HEK293 (cell line): Measurements from ENCODE around the gene BCAS3.
"Not testable (repeated sequence)": the region's sequence is repeated elsewhere in the genome, so short reads cannot be mapped to it uniquely, and the experiment has no call there.

Experiments
- CTCF ChIA-PET: fragments of 350-600 bp; formaldehyde crosslinking; extraction: SDS; loops from one replicate; lab custom pipeline; 2021; ENCODE audit warnings: antibody characterized with exemption; lab: Yijun Ruan, JAX
- POLR2A ChIA-PET: fragments of 300-600 bp; formaldehyde crosslinking; extraction: SDS; loops from one replicate; lab custom pipeline; 2020; ENCODE audit warnings: antibody characterized with exemption, inconsistent platforms; lab: Yijun Ruan, JAX
- H3K27ac ChIP-seq: fragments of 200-500 bp; sonication (Bioruptor generic); 2 replicates; pipeline ENCODE4 v1.5.1; 2014; ENCODE audit warnings: low read depth, low read length, control low read depth, inconsistent platforms; ENCODE audit errors: extremely low read depth
- H3K36me3 ChIP-seq, 2 experiments: fragments of 200-500 bp in 1 of 2; sonication (Bioruptor generic) in 1 of 2; 1 replicate in 1 of 2; 2 replicates in 1 of 2; pipeline ENCODE4 v1.5.1; 2014 to 2017; ENCODE audit warnings: inconsistent platforms in 2 of 2, low read length in 2 of 2; ENCODE audit not compliant: control insufficient read depth in 2 of 2, insufficient read depth in 1 of 2
- H3K4me1 ChIP-seq: fragments of 200-500 bp; sonication (Bioruptor generic); 2 replicates; pipeline ENCODE4 v1.5.1; 2014; ENCODE audit warnings: mild to moderate bottlenecking, low read length, inconsistent platforms; ENCODE audit not compliant: control insufficient read depth, insufficient read depth
- H3K4me3 ChIP-seq: 2 replicates; pipeline ENCODE4 v1.5.1; 2011; ENCODE audit warnings: low read depth, mild to moderate bottlenecking, control low read depth, low read length, moderate library complexity
- H3K9me3 ChIP-seq: fragments of 200-500 bp; sonication (Bioruptor generic); 2 replicates; pipeline ENCODE4 v1.5.1; 2014; ENCODE audit warnings: low read depth, low read length, inconsistent platforms; ENCODE audit not compliant: control insufficient read depth, insufficient read depth
- ATF2 ChIP-seq: fragments of 450-650 bp; formaldehyde crosslinking; IDR thresholded peaks from 2 replicates; pipeline ENCODE4 v1.5.1; 2016; ENCODE audit warnings: missing biosample characterization, missing genetic modification characterization, low read depth
- PBX3 ChIP-seq: sonication (generic); formaldehyde crosslinking; IDR thresholded peaks from 2 replicates; pipeline ENCODE4 v1.8.1; 2022; ENCODE audit warnings: mild to moderate bottlenecking, moderate library complexity, missing genetic modification reagents
- SCRT2 ChIP-seq: fragments of 450-650 bp; formaldehyde crosslinking; IDR thresholded peaks from 2 replicates; pipeline ENCODE4 v1.5.1; 2016; ENCODE audit warnings: missing biosample characterization, missing genetic modification characterization
- SP7 ChIP-seq: fragments of 450-650 bp; formaldehyde crosslinking; IDR thresholded peaks from 2 replicates; pipeline ENCODE4 v1.5.1; 2016; ENCODE audit warnings: missing biosample characterization, missing genetic modification characterization
- ZBTB6 ChIP-seq: fragments of 450-650 bp; formaldehyde crosslinking; IDR thresholded peaks from 2 replicates; pipeline ENCODE4 v1.5.1; 2017; ENCODE audit warnings: missing biosample characterization, missing genetic modification characterization
- ZNF10 ChIP-seq: fragments of 450-650 bp; formaldehyde crosslinking; IDR thresholded peaks from 2 replicates; pipeline ENCODE4 v1.5.1; 2017; ENCODE audit warnings: missing biosample characterization, missing genetic modification characterization
- ZNF19 ChIP-seq: fragments of 450-650 bp; formaldehyde crosslinking; IDR thresholded peaks from 2 replicates; pipeline ENCODE4; 2016; ENCODE audit warnings: missing biosample characterization, missing genetic modification characterization, low read depth
- ZNF2 ChIP-seq: fragments of 450-650 bp; formaldehyde crosslinking; IDR thresholded peaks from 2 replicates; pipeline ENCODE4 v1.5.1; 2016; ENCODE audit warnings: missing biosample characterization, missing genetic modification characterization
- ZNF239 ChIP-seq: fragments of 450-650 bp; formaldehyde crosslinking; IDR thresholded peaks from 2 replicates; pipeline ENCODE4 v1.5.1; 2016; ENCODE audit warnings: missing biosample characterization, missing genetic modification characterization
- ZNF626 ChIP-seq: fragments of 450-650 bp; sonication (Bioruptor Pico); formaldehyde crosslinking; IDR thresholded peaks from 2 replicates; pipeline ENCODE4 v1.5.1; 2018; ENCODE audit warnings: missing biosample characterization, missing genetic modification characterization, inconsistent platforms
- ZNF654 ChIP-seq: fragments of 450-650 bp; formaldehyde crosslinking; IDR thresholded peaks from 2 replicates; pipeline ENCODE4 v1.5.1; 2016; ENCODE audit warnings: low read depth, missing biosample characterization, missing genetic modification characterization
- ZNF660 ChIP-seq: fragments of 450-650 bp; IDR thresholded peaks from 2 replicates; pipeline ENCODE4 v1.5.1; 2018; ENCODE audit warnings: missing biosample characterization, mild to moderate bottlenecking, missing genetic modification characterization
- TF ChIP-seq, protein P1 (sequence below): fragments of 450-650 bp; formaldehyde crosslinking; IDR thresholded peaks from 2 replicates; pipeline ENCODE4 v1.5.1; 2016; ENCODE audit warnings: missing biosample characterization, missing genetic modification characterization
- TF ChIP-seq, protein P2 (sequence below): fragments of 450-650 bp; formaldehyde crosslinking; IDR thresholded peaks from 2 replicates; pipeline ENCODE4 v1.5.1; 2016; ENCODE audit warnings: missing biosample characterization, missing genetic modification characterization

The BCAS3 gene

GRCh38 chr17:60971515-60972369 is 294.1 kb downstream of the BCAS3 start:
- H3K4me3 ChIP-seq, result no peak overlapping the region
- TF ChIP-seq PBX3 (no peak), ATF2 (tag by site-specific recombination) (no peak), ZNF2 (tag by site-specific recombination) (0 out of 2 replicates have a peak, but pooled peaks have one; percentile 52), ZNF19 (tag by site-specific recombination) (no peak), ZNF660 (0 out of 2 replicates have a peak, but pooled peaks have one; percentile 30), SP7 (tag by site-specific recombination) (no peak), SCRT2 (tag by site-specific recombination) (no peak), ZBTB6 (tag by site-specific recombination) (no peak), ZNF10 (tag by site-specific recombination) (no peak), ZNF654 (tag by site-specific recombination) (peak; percentile 81), ZNF239 (no peak), ZNF626 (tag by site-specific recombination) (no peak)
- TF ChIP-seq, protein P1, sequence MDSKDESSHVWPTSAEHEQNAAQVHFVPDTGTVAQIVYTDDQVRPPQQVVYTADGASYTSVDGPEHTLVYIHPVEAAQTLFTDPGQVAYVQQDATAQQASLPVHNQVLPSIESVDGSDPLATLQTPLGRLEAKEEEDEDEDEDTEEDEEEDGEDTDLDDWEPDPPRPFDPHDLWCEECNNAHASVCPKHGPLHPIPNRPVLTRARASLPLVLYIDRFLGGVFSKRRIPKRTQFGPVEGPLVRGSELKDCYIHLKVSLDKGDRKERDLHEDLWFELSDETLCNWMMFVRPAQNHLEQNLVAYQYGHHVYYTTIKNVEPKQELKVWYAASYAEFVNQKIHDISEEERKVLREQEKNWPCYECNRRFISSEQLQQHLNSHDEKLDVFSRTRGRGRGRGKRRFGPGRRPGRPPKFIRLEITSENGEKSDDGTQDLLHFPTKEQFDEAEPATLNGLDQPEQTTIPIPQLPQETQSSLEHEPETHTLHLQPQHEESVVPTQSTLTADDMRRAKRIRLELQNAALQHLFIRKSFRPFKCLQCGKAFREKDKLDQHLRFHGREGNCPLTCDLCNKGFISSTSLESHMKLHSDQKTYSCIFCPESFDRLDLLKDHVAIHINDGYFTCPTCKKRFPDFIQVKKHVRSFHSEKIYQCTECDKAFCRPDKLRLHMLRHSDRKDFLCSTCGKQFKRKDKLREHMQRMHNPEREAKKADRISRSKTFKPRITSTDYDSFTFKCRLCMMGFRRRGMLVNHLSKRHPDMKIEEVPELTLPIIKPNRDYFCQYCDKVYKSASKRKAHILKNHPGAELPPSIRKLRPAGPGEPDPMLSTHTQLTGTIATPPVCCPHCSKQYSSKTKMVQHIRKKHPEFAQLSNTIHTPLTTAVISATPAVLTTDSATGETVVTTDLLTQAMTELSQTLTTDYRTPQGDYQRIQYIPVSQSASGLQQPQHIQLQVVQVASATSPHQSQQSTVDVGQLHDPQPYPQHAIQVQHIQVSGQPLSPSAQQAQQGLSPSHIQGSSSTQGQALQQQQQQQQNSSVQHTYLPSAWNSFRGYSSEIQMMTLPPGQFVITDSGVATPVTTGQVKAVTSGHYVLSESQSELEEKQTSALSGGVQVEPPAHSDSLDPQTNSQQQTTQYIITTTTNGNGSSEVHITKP (tag by site-specific recombination), result peak; percentile 53; the same call in 1 of the 2 replicates
- TF ChIP-seq, protein P2, sequence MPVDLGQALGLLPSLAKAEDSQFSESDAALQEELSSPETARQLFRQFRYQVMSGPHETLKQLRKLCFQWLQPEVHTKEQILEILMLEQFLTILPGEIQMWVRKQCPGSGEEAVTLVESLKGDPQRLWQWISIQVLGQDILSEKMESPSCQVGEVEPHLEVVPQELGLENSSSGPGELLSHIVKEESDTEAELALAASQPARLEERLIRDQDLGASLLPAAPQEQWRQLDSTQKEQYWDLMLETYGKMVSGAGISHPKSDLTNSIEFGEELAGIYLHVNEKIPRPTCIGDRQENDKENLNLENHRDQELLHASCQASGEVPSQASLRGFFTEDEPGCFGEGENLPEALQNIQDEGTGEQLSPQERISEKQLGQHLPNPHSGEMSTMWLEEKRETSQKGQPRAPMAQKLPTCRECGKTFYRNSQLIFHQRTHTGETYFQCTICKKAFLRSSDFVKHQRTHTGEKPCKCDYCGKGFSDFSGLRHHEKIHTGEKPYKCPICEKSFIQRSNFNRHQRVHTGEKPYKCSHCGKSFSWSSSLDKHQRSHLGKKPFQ (tag by site-specific recombination), result no peak
- no peak overlapping the region for H3K27ac ChIP-seq
- peaks cover 0 to 5% of the 10 kb centered on the region in 2 experiments; a peak in 2 of 3 replicates for H3K36me3 ChIP-seq
- H3K9me3 ChIP-seq, result no peaks in the 10 kb centered on the region; the same call in 1 of the 2 replicates
- ChIA-PET POLR2A (interaction anchor here (0.6 kb wide), 1 partner anchor 246 kb away, joined by 4 read pairs; no protein-coding TSS in a partner anchor), CTCF (interaction anchor here (0.5 to 3.3 kb wide), 44 partner anchors 9 to 717 kb away, joined by 3 to 19 read pairs (median 3); partner anchors contain the start of gene TBX2)
- H3K4me1 ChIP-seq, result no peaks in the 10 kb centered on the region

- H3K9me3 ChIP-seq, CTCF ChIA-PET, H3K36me3 ChIP-seq, H3K27ac ChIP-seq, POLR2A ChIA-PET, H3K4me3 ChIP-seq, H3K4me1 ChIP-seq: not testable (repeated sequence)
Measured at GRCh38 chr17:60976861-60977260, 299.2 kb downstream of the BCAS3 start.
